T-helper 17 cell (primary cell): ENCODE results near the gene TTL. TPM values are rescaled to one million over a fixed set of nuclear protein-coding genes. Genes with fewer than 3 reads are reported as not detected.
"Not testable (repeated sequence)": the region's sequence is repeated elsewhere in the genome, so short reads cannot be mapped to it uniquely, and the experiment has no call there.

ENCODE experiments used
- ATAC-seq: fragments of 150-1000 bp; cut with Tn5 transposase; 2 replicates; pipeline ENCODE4 v1.10.0; 2021; ENCODE audit warnings: mild to moderate bottlenecking, moderate library complexity
- DNase-seq, 3 donors: peaks; one replicate each; pipeline versions ENCODE4 v3.0.0 to v3.0.0-alpha.2; 2020 to 2021
- H3K9me3 ChIP-seq: one replicate; pipeline ENCODE4 v1.7.0; 2013; ENCODE audit warnings: low read length, mild to moderate bottlenecking; ENCODE audit not compliant: control insufficient read depth, poor library complexity, severe bottlenecking
- H3K27ac Mint-ChIP-seq: one replicate; pipeline ENCODE4 v1.8.0; 2022; ENCODE audit warnings: mild to moderate bottlenecking, moderate library complexity, mixed read lengths
- H3K27me3 Mint-ChIP-seq: one replicate; pipeline ENCODE4 v1.8.0; 2022; ENCODE audit warnings: mixed read lengths
- H3K36me3 Mint-ChIP-seq: one replicate; pipeline ENCODE4 v1.8.0; 2022; ENCODE audit warnings: low read depth, mixed read lengths
- H3K4me1 Mint-ChIP-seq: one replicate; pipeline ENCODE4 v1.8.0; 2022; ENCODE audit warnings: mild to moderate bottlenecking, mixed read lengths
- H3K4me3 Mint-ChIP-seq: one replicate; pipeline ENCODE4 v1.8.0; 2022; ENCODE audit warnings: mild to moderate bottlenecking, moderate library complexity, mixed read lengths
- total RNA-seq, 4 donors: library from RNA in 2 of 4; stranded (reverse) in 2 of 4; gene quantifications; one replicate each; pipeline ENCODE4 v1.2.3 and lab custom pipeline; 2022 to 2026

TTL gene
- total RNA-seq, 2 donors from 2014 or later, result 18.8 to 20.6 TPM

GRCh38 chr2:112483042-112483473, 1.1 kb downstream of the TTL start:
- ATAC-seq (no peak), DNase-seq (no peak)
- peaks cover 4% of the 10 kb centered on the region for H3K36me3 Mint-ChIP-seq
- H3K4me1 Mint-ChIP-seq, result peaks cover 31% of the 10 kb centered on the region
- no peaks in the 10 kb centered on the region for H3K27me3 Mint-ChIP-seq
- H3K27ac Mint-ChIP-seq, result peak overlapping the region; percentile 79
- H3K4me3 Mint-ChIP-seq, result peak overlapping the region; percentile 93
- no peaks in the 10 kb centered on the region for H3K9me3 ChIP-seq

GRCh38 chr2:112483831-112484230, 1.9 kb downstream of the TTL start:
- H3K36me3 Mint-ChIP-seq, result peaks cover 4% of the 10 kb centered on the region
- H3K27ac Mint-ChIP-seq, result peak overlapping the region; percentile 79
- H3K9me3 ChIP-seq, result no peaks in the 10 kb centered on the region
- no peak for DNase-seq
- peak overlapping the region; percentile 93 for H3K4me3 Mint-ChIP-seq
- ATAC-seq, result no peak
- no peaks in the 10 kb centered on the region for H3K27me3 Mint-ChIP-seq
- peaks cover 31% of the 10 kb centered on the region for H3K4me1 Mint-ChIP-seq

GRCh38 chr2:112485849-112486248, 3.9 kb downstream of the TTL start:
- Mint-ChIP-seq H3K27me3 (no peaks in the 10 kb centered on the region), H3K27ac (no peak overlapping the region), H3K4me1 (peaks cover 25% of the 10 kb centered on the region), H3K4me3 (no peak overlapping the region), H3K36me3 (peaks cover 4% of the 10 kb centered on the region)
- H3K9me3 ChIP-seq, result no peaks in the 10 kb centered on the region
- no peak for DNase-seq
- ATAC-seq, result no peak

GRCh38 chr2:112486895-112487294, 4.9 kb downstream of the TTL start:
- Mint-ChIP-seq H3K36me3 (no peaks in the 10 kb centered on the region), H3K4me3 (no peak overlapping the region), H3K27ac (no peak overlapping the region), H3K4me1 (peaks cover 19% of the 10 kb centered on the region), H3K27me3 (no peaks in the 10 kb centered on the region)
- DNase-seq (no peak), ATAC-seq (no peak)
- H3K9me3 ChIP-seq, result no peaks in the 10 kb centered on the region

GRCh38 chr2:112487444-112487961, 5.5 kb downstream of the TTL start:
- H3K27ac Mint-ChIP-seq, result no peak overlapping the region
- H3K4me1 Mint-ChIP-seq, result peaks cover 19% of the 10 kb centered on the region
- ATAC-seq, result no peak

GRCh38 chr2:112488201-112488600, 6.2 kb downstream of the TTL start:
- Mint-ChIP-seq H3K4me1 (peaks cover 14% of the 10 kb centered on the region), H3K27me3 (no peaks in the 10 kb centered on the region), H3K36me3 (no peaks in the 10 kb centered on the region), H3K4me3 (no peak overlapping the region), H3K27ac (no peak overlapping the region)
- no peaks in the 10 kb centered on the region for H3K9me3 ChIP-seq
- ATAC-seq (no peak), DNase-seq (no peak)

More at GRCh38 chr2:112487444-112487961, 5.5 kb downstream of the TTL start:
- no peak for DNase-seq
- H3K9me3 ChIP-seq, result no peaks in the 10 kb centered on the region
- Mint-ChIP-seq H3K4me3 (no peak overlapping the region), H3K36me3 (no peaks in the 10 kb centered on the region), H3K27me3 (no peaks in the 10 kb centered on the region)

GRCh38 chr2:112491946-112492345, 10.0 kb downstream of the TTL start:
- H3K4me1 Mint-ChIP-seq, result no peaks in the 10 kb centered on the region
- no peak for ATAC-seq
- no peaks in the 10 kb centered on the region for H3K36me3 Mint-ChIP-seq
- H3K9me3 ChIP-seq, result no peaks in the 10 kb centered on the region
- no peak overlapping the region for H3K27ac Mint-ChIP-seq
- DNase-seq, result no peak
- H3K4me3 Mint-ChIP-seq, result no peak overlapping the region
- H3K27me3 Mint-ChIP-seq, result no peaks in the 10 kb centered on the region

GRCh38 chr2:112493048-112493447, 11.1 kb downstream of the TTL start:
- DNase-seq (no peak), ATAC-seq (no peak)
- Mint-ChIP-seq H3K27me3 (no peaks in the 10 kb centered on the region), H3K4me3 (no peak overlapping the region), H3K27ac (no peak overlapping the region), H3K4me1 (no peaks in the 10 kb centered on the region), H3K36me3 (no peaks in the 10 kb centered on the region)
- no peaks in the 10 kb centered on the region for H3K9me3 ChIP-seq

GRCh38 chr2:112493858-112494648, 12.1 kb downstream of the TTL start:
- ATAC-seq, result no peak
- H3K4me3 Mint-ChIP-seq, result no peak overlapping the region
- no peaks in the 10 kb centered on the region for H3K4me1 Mint-ChIP-seq
- H3K27me3 Mint-ChIP-seq, result no peaks in the 10 kb centered on the region
- DNase-seq, result no peak
- no peaks in the 10 kb centered on the region for H3K36me3 Mint-ChIP-seq
- H3K9me3 ChIP-seq, result no peaks in the 10 kb centered on the region
- H3K27ac Mint-ChIP-seq, result no peak overlapping the region

- no peaks in the 10 kb centered on the region for H3K36me3 Mint-ChIP-seq
Measured at GRCh38 chr2:112494828-112495227, 12.9 kb downstream of the TTL start.

GRCh38 chr2:112495878-112496277, 13.9 kb downstream of the TTL start:
- H3K27me3 Mint-ChIP-seq, H3K4me1 Mint-ChIP-seq, ATAC-seq, H3K27ac Mint-ChIP-seq, H3K9me3 ChIP-seq, DNase-seq, H3K4me3 Mint-ChIP-seq, H3K36me3 Mint-ChIP-seq: not testable (repeated sequence)

More at GRCh38 chr2:112494828-112495227, 12.9 kb downstream of the TTL start:
- Mint-ChIP-seq H3K27ac (no peak overlapping the region), H3K27me3 (no peaks in the 10 kb centered on the region), H3K4me3 (no peak overlapping the region), H3K4me1 (no peaks in the 10 kb centered on the region)
- DNase-seq, result no peak
- no peak for ATAC-seq
- no peaks in the 10 kb centered on the region for H3K9me3 ChIP-seq

GRCh38 chr2:112500850-112501484, 19.0 kb downstream of the TTL start:
- DNase-seq (peak in 1 of 3 donors; percentile 28), ATAC-seq (peak; percentile 84)
- not testable (repeated sequence) for H3K4me3 Mint-ChIP-seq, H3K27me3 Mint-ChIP-seq, H3K9me3 ChIP-seq, H3K36me3 Mint-ChIP-seq, H3K4me1 Mint-ChIP-seq, H3K27ac Mint-ChIP-seq

- H3K4me3 Mint-ChIP-seq, result peak overlapping the region; percentile 4
- DNase-seq, result not testable (repeated sequence)
Measured at GRCh38 chr2:112509239-112509998, 27.5 kb downstream of the TTL start.

More at GRCh38 chr2:112509239-112509998, 27.5 kb downstream of the TTL start:
- H3K27me3 Mint-ChIP-seq, H3K36me3 Mint-ChIP-seq, H3K9me3 ChIP-seq, H3K27ac Mint-ChIP-seq, ATAC-seq, H3K4me1 Mint-ChIP-seq: not testable (repeated sequence)
